Measurements from ENCODE around the gene DPP10.
"Not testable (repeated sequence)": the region's sequence is repeated elsewhere in the genome, so short reads cannot be mapped to it uniquely, and the experiment has no call there.

The DPP10 gene

DNA sequence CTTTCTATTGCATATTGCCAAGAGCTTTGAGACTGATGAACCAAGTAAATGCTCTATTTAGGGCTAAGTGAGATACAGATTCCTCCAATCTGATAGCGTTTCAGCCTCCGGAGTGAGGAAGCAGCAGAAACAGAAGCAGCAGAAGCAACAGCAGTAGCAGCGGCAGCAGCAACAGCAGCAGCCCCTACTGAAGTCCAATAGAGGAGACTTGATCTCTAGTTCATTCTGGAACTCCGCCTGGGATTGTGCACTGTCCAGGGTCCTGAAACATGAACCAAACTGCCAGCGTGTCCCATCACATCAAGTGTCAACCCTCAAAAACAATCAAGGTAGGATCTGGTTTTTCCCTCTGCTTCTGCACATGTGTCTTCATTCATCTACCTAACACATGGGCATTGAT lies at the start of gene DPP10:
Gene DPP10, plus strand, starts transcription at position 132 of the 400 bp plus-strand sequence.
- no peak for DNase-seq

DNA sequence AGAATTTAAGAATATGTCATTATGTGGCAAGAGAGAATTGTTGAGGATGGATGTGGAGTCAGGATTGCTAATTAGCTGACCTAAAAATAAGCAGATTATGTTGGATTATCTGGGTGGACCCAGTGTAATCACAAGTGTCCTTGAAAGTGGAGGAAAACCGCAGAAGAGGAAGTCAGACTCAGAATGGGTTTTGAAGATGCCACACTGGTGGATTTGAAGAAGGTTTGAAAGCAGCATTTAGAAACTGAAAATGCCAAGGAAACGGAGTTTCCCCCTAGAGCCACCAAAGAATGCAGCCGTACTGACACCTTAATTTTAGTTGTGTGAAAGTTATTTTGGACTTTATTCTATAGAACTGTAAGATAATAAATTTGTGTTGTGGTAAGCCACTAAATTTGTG lies 41.6 kb upstream of the DPP10 start:
- no peak for DNase-seq

DNA sequence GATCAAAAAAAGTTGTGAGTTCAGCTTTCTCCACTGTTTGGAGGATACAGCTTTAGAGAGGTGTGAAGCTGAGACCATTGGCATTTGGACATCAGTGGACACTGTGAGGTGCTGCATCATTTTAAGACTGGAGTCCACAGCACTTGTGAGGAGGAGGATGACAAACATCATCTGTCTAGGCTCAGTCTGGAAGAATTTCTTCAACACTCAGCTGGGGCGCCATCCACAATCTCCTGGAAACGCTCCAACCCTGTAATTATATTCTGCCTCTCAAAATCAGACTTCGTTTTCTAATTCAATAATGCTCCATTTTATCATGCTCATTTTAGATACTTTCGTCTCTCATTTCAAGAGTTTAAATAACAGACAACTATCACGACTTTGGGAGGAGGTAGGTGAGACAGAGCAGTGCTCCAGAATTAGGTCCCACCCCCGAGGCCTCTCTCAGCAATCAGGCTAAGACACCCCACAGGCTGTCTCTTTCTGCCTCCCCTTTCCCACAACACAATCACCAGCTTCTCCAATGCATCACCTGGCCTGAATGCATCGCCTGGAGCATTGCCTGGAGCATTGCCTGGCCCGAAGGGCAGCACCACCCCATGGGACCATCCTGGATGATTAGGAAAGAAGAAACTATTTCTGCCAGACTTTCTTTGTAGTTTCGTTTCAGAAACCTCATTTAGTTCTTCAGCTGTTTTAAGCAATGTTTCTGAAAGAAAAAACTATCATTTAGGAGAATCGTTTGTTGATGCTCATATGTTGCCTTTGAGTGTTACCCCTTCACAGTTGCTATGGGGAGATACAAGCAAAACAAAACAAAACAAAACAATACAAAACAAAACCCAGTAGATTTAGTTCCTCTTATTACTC lies 37.0 kb upstream of the DPP10 start:
- no peak for DNase-seq

DNA sequence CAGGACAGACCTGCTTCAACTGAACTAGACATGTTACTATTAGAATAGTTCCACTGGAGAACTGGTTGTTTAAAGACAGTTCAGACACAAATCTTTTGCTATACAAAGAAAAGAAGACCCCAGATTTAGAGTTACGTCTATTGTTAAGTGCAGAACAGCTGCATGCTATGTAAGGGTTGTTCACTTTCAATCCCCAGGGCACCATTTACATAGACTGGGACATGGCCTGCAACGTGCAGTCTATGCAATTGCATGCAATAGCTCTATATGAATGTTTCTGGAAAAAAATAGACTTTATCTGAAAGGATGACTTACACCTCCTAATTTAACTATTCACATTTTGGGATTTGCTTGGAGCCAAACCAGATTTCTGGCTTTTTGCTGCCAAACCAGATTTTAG lies 36.1 kb upstream of the DPP10 start:
- DNase-seq = no peak

DNA sequence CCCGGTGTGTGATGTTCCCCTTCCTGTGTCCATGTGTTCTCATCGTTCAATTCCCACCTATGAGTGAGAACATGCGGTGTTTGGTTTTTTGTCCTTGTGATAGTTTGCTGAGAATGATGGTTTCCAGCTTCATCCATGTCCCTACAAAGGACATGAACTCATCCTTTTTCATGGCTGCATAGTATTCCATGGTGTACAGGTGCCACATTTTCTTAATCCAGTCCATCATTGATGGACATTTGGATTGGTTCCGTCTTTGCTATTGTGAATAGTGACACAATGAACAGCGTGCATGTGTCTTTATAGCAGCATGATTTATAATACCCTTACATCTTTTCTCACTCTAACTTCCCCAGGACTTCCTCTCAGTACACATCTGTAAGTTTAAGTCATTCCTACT lies 35.1 kb upstream of the DPP10 start:
- DNase-seq = not testable (repeated sequence)

DNA sequence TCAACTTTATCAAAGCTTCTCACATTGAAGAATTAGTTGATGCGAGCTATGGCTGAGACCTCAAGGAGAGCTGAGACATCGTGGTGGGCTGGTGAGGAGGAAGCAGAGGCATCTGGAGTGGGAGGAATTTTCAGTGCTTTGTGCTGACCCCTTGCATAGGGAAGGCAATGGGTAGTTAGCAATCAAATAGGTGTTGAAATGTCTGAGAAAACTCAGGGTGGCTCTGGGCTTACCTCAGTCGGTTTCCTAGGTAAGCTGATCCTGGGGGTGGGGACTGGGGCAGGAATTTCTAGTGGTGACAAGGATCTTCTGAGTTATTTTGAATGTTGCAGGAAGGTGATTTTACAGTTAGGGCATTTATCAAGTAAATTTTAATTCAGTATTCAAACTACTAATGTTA lies 20.7 kb upstream of the DPP10 start:
- no peak for DNase-seq

DNA sequence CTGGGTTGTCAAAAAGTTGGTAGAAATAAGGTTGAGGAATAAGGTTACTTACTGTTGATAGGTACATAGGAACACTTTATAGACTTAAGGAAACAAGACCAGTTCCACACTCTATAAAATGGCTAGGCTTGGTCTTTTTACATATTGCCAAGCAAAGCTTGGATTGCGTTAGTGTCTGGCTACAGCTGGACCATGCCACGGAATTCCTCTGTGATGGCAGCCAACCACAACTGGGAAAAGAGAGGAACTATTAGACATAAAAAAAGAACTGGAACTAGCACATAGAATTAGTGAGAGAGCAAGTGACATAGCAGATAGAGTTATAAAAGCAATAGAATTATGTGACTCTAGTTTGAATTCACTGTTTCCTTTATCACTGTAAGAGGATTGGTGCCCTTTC lies 17.7 kb upstream of the DPP10 start:
- no peak for DNase-seq

DNA sequence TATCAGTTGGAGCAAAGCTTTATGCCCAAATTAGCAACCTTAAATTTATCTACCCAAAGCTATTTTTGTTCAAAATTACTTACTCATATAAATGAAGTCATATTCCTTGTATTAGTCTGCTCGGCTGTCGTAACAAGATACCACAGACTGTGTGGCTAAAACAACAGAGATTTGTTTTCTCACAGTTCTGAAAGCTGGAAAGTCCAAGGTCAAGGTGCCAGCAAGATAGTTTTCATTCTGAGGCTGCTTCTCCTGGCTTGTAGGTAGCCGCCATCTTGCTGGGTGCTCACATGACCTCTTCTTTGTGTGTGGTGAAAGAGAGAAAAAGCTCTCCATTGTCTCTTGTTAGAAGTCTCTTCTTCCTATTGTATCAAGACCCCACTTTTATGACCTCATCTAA lies 15.7 kb upstream of the DPP10 start:
- no peak for DNase-seq

DNA sequence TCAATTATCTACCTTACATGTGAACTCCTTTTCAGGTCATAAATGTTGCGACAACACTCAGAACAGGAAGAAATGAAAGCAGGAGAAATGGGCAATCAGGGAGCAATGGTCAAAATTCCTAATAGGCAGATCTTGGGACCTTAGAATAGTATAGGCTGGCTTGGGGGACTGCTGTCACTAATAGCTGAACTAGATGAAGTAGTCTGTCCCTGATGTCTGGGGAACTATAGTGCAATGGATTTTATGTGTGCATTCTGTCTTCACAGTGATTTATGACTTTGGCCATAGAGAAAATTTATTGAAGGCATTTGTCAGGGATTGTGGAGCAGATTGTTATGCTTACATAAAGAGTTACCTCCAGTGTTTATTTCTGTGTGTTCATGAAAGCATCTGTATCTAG lies 6.1 kb upstream of the DPP10 start:
- no peak for DNase-seq

DNA sequence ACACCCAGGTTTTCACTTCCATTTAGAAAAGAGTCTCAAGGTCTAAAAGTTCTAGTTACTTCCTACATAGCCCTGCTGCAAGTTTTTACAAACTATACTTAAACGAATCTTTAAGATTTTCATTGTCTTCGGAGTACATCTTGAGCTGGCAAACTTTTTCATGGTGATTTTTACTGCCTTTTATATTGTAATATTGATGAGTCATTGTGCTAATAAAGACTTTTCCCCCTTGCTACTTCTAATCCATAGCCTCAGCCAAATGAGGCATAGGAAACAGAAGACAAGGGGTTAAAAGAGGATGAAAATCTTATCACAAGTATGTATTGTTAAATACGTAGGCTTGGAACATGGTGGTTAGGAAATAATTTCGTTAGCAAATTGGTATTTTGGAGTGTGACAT lies 4.1 kb downstream of the DPP10 start:
- DNase-seq = no peak

DNA sequence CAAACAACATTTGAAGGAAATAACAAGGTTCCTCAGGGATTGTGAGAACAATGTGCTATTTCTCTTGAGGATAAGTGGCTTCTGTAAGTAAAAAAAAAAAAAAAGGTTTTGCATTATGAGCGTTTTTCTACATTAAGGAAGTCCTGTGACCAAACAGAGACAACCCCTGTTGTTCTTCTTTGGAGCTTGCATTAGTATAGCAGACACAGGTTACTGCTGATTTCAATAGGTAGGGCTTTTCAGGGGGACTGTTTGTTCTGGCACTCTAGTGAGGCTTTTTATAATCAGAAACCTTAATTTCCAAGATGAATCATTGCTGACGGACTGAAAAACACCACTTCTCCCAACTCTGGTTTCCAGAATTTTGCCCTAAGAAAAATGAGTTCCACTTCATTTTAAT lies 8.2 kb downstream of the DPP10 start:
- no peak for DNase-seq

DNA sequence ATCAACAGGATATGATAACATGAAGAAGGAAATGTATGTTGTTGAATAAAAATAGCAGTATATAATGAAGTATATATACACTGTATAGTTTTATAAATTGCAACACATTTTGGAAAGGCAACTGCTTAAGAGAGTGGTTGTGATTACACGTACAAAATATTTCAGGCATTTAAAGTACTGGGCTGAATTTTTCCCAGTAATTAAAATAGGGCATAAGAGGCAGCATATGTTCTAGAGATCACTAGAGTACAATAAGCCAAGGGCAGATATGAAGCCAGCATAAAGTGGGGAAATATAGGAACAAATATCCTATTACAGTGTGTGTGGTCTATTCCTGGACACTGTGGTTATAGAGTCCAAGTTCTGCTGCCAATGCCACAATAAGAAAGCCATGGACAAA lies 14.1 kb downstream of the DPP10 start:
- DNase-seq = no peak

DNA sequence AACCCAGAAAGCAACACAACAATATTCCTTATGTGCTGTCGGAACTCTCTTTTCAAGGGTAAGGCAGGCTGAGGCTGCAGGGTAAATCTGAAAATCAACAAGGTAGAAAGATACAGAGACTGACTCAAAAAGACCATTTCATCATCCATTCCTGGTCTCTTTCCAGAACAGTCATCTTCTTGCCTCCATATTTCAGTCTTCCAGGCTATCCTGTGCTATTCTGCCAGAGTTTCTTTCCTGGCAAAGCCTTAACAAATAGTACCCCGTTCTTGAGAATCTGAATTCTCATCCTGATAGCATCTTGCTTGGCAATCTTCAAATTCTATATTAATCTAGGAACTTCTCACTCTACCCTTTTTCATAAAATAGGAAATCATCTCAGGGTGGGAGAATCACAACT lies 15.5 kb downstream of the DPP10 start:
- no peak for DNase-seq

DNA sequence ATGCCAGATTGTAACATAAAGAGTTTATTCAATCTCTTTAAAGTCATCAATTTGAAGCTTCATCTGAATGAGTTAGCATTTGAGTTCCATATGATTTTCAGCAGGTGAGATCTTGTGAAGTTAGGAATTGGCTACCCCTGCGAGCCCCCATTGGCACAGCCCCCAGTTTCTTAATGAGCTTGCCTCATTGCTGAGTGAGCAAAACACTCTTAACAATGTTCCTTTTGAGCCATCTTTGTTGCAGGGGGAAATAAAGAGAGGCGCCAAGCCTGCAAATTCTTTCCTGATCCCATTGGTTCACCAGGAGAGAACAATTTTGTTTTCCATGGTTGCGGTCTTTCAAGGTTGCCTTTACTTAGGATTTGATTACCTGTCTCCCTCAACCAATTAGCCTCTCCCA lies 18.7 kb downstream of the DPP10 start:
- no peak for DNase-seq

DNA sequence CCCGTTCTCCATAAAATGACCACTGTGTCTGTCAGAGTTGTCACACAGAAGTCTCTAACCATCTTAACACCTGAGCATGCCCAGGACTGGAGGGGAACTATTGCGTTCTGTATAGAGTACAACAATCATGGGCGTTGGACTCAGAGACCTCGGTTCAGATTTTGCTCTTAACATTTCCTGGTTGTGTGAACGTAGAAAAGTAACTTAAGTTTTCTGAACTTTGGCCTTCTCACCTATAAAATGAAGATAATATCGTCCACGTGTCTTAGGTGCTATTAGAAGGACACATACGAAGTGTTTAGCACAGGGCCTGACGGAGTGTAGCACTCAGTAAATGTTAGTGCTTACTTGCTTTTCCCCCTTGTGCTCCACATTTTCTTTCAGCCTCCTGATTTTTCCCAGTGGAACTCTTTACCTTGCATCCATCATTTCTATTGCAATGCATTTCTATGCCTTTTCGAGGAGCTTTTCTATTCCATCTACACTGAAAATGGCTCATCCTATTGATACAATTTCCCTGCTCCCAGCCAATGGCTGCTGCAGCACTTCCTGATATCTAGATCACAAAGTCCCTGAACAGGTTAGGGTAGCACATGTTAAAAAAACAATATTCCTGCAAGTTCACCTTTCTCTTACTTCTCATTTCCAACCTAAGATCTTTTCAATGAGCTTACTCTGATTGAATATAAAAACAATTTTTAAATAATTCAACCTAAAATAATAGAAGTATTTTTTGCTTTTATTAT lies 22.7 kb downstream of the DPP10 start:
- no peak for DNase-seq

DNA sequence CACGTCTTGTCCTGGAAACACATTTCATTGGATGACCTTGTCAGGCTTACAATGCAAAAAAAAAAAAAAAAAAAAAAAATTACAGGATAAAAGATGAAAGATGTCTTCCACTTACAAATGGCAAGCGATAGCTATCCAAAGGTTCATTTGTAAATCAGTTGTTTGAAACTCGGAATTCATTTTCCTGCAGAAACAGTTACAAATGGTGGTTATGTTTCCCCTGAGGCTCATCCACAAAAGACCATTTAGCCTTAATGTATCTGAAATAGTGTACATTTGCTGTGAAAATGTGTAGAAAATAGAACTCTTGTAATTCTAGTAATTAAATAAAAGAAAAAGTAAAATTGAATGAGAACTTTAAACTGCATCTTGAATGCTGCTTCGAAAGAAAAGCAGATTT lies 25.9 kb downstream of the DPP10 start:
- no peak for DNase-seq

DNA sequence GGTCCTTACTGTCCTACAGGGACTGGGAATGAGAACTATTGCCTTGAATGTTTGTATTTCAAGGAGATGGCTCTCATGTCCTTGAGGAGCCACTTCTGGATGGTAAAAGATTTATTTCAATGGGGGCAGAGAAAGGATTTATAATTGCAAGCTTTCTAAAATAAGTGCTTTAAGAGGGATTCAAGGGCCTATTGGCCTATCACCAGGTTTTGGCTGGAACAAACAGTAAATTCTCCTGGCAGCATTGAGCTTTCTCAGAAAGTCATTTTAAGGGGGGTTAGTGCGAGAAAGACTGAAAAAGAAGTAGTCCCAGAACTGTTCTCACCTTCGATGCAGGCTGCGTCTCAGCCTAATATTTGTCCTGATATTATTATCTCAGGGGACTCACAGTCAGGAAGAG lies 29.8 kb downstream of the DPP10 start:
- no peak for DNase-seq

DNA sequence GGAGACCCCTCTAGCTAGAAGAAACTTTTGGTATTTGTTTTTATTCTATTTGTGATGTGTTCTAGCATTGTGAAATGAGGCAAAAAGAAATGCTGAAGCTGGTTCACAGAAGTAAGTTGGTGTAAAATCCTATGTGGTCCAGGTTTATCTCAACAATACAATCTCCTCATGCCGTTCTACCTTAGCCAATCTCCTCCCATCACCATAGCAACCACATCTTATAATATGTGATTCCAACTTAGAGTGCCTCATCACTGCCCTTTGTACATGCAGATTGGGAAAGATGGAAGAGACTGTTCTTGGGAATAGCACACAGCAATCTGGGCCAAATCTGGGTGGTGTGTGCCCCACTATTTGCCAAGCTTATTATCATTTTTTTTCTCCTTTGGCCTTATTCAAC lies 30.3 kb downstream of the DPP10 start:
- DNase-seq = no peak

DNA sequence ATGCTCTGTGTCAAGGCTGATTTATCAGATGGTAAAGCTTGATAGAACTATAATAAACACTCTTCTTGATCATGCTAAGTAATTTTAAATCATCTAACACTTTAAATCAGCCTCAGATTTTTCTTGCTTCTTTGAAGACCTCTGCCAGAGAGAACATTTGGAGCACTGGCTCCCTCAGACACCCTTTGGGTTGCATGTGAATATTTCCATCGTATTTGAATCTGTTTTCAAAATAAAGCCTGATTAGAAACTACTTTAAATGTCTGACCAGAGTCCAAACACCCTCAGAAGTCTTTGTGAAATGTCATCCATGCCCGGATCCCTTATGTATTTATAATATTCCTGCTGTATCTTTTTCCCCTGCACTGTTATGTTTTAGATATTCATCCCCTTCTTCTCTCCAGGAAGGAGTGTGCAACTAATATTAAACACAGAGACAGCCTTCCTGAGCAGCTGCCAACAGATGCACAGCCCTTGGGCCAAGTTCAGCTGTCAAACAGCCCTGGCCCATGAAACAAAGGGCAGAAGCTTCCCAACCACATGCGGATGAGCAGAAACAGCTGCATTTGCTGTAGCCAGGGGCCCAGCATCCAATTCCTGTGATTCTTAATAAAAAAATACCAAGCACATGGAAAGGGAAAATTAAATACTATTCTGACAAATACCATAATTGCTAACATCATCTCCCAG lies 46.5 kb downstream of the DPP10 start:
- no peak for DNase-seq

DNA sequence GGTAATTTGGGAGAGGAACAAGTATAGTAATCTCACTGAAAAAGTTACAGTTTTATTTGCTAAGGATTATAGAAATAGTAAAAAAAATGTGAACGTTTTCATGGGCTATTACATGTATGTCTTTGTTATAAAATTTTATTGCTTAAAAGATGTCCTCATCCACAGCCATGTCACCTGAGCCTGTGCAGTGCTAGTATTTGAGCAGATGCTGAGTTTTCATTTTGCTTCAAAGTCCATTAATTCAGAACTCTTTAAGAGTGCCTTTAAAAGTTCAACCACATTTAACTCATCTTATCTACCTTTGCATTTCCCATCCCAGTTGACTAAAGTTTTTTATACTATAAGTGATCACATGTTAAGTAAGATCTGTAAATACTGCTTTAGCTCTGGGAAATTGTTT lies 52.6 kb downstream of the DPP10 start:
- no peak for DNase-seq

DNA sequence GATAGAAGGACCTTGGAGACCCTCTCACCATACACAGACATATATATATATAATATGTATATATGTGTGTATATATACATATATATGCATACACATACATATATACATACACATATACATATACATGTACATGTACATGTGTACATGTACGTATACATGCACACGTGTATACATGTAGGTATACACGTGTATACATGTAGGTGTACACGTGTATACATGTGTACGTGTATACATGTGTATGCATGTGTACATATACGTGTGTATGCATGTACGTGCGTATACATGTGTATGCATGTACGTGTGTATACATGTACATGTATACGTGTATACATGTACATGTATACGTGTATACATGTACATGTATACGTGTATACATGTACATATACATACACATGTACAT lies 54.5 kb downstream of the DPP10 start:
- no peak for DNase-seq

DNA sequence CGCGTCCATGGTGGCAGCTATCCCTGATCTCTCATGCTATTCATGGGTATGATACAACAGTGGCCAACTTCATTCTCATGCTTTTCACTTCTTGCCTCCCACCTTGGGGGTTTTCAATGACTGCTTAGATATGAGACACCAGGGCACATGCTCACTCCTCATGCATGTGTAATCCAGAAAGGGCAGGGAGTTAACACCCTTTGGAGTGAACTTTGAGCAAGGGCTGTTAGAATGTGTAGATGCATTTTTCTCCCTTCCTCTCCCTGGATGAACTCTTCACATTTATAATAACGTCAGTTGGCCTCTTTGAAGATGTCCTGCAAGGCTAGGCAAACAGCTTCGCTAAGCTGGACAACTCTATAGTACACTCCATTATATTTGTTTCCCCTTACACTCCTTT lies 56.7 kb downstream of the DPP10 start:
- no peak for DNase-seq

DNA sequence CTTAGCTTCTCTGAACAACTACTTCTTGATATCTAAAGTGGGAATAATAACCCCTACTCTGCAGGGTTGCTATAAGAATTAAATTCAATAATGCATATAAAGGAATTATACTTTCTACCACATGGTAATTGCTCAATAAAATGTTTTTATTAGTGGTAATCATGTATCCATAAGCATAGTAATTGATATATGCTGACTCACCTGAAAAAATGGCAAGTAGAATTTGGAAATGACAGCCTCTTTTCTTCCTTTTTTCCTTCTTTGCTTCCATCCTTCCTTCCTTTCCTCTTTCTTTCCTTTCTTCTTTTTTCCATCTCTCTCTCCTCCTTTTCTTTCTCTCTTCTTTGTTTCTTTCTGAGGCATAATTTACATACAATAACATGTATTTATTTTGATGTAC lies 65.3 kb downstream of the DPP10 start:
- DNase-seq = no peak

DNA sequence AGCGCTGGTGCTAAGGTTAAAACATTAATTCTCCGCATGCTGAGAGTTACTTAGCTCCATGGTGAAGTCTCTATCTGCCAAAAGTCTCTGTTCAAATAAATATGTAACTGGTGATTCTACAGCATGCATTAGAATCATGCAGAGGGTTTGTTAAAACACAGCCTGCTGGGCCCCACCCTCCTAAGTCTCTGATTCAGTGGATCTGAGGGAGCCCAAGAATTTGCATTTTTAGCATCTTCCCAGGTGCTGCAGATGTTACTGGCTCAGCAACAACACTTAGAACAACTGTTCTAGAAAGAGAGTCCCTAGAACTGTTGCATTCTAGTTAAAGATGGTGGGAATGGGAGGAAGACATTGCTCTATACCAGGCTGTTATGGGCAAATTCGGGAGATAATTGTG lies 73.4 kb downstream of the DPP10 start:
- DNase-seq = no peak

Data from NCI-H1694 (cell line).